ENCODE measurements around the gene SHOC2. TPM values are rescaled to one million over a fixed set of nuclear protein-coding genes. Genes with fewer than 3 reads are reported as not detected.

SHOC2 gene
- total and polyA plus RNA-seq, 8 donors = 30.5 to 61.6 (median 36.5) TPM

- TF ChIP-seq CTCF (IDR thresholded peaks at IDR 0.05) = no peak
- ATAC-seq = no peak
- no peak for DNase-seq
These were observed 64.1 kb downstream of the SHOC2 start for GRCh38 chr10:110983466-110983865.

GRCh38 chr10:110985497-110986275, 66.3 kb downstream of the SHOC2 start:
- DNase-seq (no peak), ATAC-seq (no peak)
- intact Hi-C loops (cut with DNase I) = no loop called here
- Histone ChIP-seq H3K4me1 (peaks cover 0 to 5% of the 10 kb centered on the region in 2 donors), H3K27ac (no peak overlapping the region), H3K9me3 (no peaks in the 10 kb centered on the region), H3K4me3 (no peak overlapping the region), H3K36me3 (no peaks in the 10 kb centered on the region), H3K27me3 (no peaks in the 10 kb centered on the region)
- no peak for TF ChIP-seq CTCF (IDR thresholded peaks at IDR 0.05)

More at GRCh38 chr10:110983466-110983865, 64.1 kb downstream of the SHOC2 start:
- Histone ChIP-seq H3K27ac (no peak overlapping the region), H3K27me3 (no peaks in the 10 kb centered on the region), H3K9me3 (no peaks in the 10 kb centered on the region), H3K4me1 (peaks cover 0 to 5% of the 10 kb centered on the region in 2 donors), H3K36me3 (no peaks in the 10 kb centered on the region), H3K4me3 (no peak overlapping the region)
- intact Hi-C loops (cut with DNase I) = no loop called here

DNA sequence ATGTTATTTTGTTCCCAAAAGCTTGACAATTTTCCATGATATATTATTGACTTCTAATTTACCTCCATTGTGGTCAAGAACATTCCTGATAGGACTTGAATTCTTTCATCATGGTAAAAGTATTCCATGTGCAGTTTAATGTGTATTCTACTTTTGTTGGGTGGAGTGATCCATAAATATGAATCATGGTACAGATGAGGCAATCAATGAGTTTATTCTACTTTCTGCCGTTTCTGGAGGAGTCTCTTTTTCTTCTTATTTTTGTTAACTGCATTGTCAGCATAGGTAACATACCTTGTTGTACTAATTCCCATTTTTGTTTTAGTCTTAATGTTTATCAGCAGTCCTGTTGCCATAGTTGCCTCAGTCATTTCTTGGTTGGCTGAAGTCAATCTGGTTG, 69.6 kb downstream of the SHOC2 start:
- no peaks in the 10 kb centered on the region for H3K27me3 ChIP-seq
- ATAC-seq = no peak
- no peaks in the 10 kb centered on the region for H3K36me3 ChIP-seq
- no peak for TF ChIP-seq CTCF (IDR thresholded peaks at IDR 0.05)
- no peak for DNase-seq
- intact Hi-C loops (cut with DNase I) = no loop called here
- H3K4me3 ChIP-seq = no peak overlapping the region
- H3K9me3 ChIP-seq = no peaks in the 10 kb centered on the region
- peaks cover 0 to 11% of the 10 kb centered on the region in 2 donors for H3K4me1 ChIP-seq
- H3K27ac ChIP-seq = no peak overlapping the region

GRCh38 chr10:110992006-110992800, 72.8 kb downstream of the SHOC2 start:
- intact Hi-C loops (cut with DNase I) = no loop called here
- no peak for TF ChIP-seq CTCF (IDR thresholded peaks at IDR 0.05)
- no peak for DNase-seq

More at GRCh38 chr10:110992006-110992800, 72.8 kb downstream of the SHOC2 start:
- Histone ChIP-seq H3K36me3 (no peaks in the 10 kb centered on the region), H3K27ac (no peak overlapping the region), H3K27me3 (no peaks in the 10 kb centered on the region), H3K4me3 (no peak overlapping the region), H3K9me3 (no peaks in the 10 kb centered on the region), H3K4me1 (peaks cover 0 to 6% of the 10 kb centered on the region in 2 donors)
- no peak for ATAC-seq
